DOHH2 (cell line): ENCODE results near the gene NAT8L.

Source experiments
- H3F3A ChIP-seq: fragments of 200-600 bp; sonication (generic), shearing (Covaris generic); 2 replicates; pipeline ENCODE4 v1.6.0; 2016; ENCODE audit warnings: antibody characterized with exemption, mild to moderate bottlenecking; ENCODE audit not compliant: control insufficient read depth, insufficient read depth
- H3K27ac ChIP-seq: fragments of 200-600 bp; sonication (generic); 2 replicates; pipeline ENCODE4 v1.5.1; 2014; ENCODE audit warnings: low read depth, mild to moderate bottlenecking, low read length, moderate library complexity
- H3K27me3 ChIP-seq: fragments of 200-600 bp; sonication (generic); 2 replicates; pipeline ENCODE4 v1.6.1; 2014; ENCODE audit warnings: mild to moderate bottlenecking, low read length, mixed read lengths; ENCODE audit not compliant: control insufficient read depth
- H3K36me3 ChIP-seq: fragments of 200-600 bp; sonication (generic); 2 replicates; pipeline ENCODE4 v1.6.1; 2014; ENCODE audit warnings: mild to moderate bottlenecking, low read length, moderate library complexity, mixed read lengths; ENCODE audit not compliant: control insufficient read depth
- H3K4me1 ChIP-seq: fragments of 200-600 bp; sonication (generic); 2 replicates; pipeline ENCODE4 v1.6.1; 2014; ENCODE audit warnings: mild to moderate bottlenecking, low read length, mixed read lengths; ENCODE audit not compliant: control insufficient read depth
- H3K4me2 ChIP-seq: fragments of 200-600 bp; sonication (generic); 2 replicates; pipeline ENCODE4 v1.6.0; 2014; ENCODE audit warnings: mild to moderate bottlenecking, low read length, moderate library complexity
- H3K4me3 ChIP-seq: fragments of 200-600 bp; sonication (generic); 2 replicates; pipeline ENCODE4 v1.5.1; 2014; ENCODE audit warnings: mild to moderate bottlenecking, low read length, mixed read lengths
- H3K79me2 ChIP-seq: fragments of 200-600 bp; sonication (generic); 2 replicates; pipeline ENCODE4 v1.6.1; 2014; ENCODE audit warnings: mild to moderate bottlenecking, low read length, mixed read lengths; ENCODE audit not compliant: control insufficient read depth
- H3K9me2 ChIP-seq: fragments of 200-600 bp; sonication (generic); replicated peaks from 2 replicates; pipeline ENCODE4 v1.6.1; 2014; ENCODE audit warnings: mild to moderate bottlenecking, low read length, mixed read lengths; ENCODE audit not compliant: control insufficient read depth
- H3K9me3 ChIP-seq: fragments of 200-600 bp; sonication (generic); 2 replicates; pipeline ENCODE4 v1.6.1; 2014; ENCODE audit warnings: antibody characterized with exemption, low read length, mixed read lengths; ENCODE audit not compliant: control insufficient read depth, insufficient read depth
- H4K20me1 ChIP-seq: fragments of 200-600 bp; sonication (generic); 2 replicates; pipeline ENCODE4 v1.6.0; 2014; ENCODE audit warnings: low read depth, mild to moderate bottlenecking, antibody characterized with exemption, low read length, moderate library complexity; ENCODE audit not compliant: control insufficient read depth, insufficient read depth
- EZH2phosphoT487 ChIP-seq: fragments of 200-600 bp; sonication (generic); IDR thresholded peaks from 2 replicates; pipeline ENCODE4 v1.6.1; 2017; ENCODE audit warnings: borderline replicate concordance, mild to moderate bottlenecking, antibody characterized with exemption, low read length, moderate library complexity, mixed read lengths
- TF ChIP-seq, protein P1 (sequence below): fragments of 200-600 bp; sonication (generic); IDR thresholded peaks from one replicate; pipeline ENCODE4 v1.5.1; 2014; ENCODE audit warnings: antibody characterized with exemption, mild to moderate bottlenecking, low read depth, low read length; ENCODE audit not compliant: poor library complexity, severe bottlenecking

NAT8L gene

DNA sequence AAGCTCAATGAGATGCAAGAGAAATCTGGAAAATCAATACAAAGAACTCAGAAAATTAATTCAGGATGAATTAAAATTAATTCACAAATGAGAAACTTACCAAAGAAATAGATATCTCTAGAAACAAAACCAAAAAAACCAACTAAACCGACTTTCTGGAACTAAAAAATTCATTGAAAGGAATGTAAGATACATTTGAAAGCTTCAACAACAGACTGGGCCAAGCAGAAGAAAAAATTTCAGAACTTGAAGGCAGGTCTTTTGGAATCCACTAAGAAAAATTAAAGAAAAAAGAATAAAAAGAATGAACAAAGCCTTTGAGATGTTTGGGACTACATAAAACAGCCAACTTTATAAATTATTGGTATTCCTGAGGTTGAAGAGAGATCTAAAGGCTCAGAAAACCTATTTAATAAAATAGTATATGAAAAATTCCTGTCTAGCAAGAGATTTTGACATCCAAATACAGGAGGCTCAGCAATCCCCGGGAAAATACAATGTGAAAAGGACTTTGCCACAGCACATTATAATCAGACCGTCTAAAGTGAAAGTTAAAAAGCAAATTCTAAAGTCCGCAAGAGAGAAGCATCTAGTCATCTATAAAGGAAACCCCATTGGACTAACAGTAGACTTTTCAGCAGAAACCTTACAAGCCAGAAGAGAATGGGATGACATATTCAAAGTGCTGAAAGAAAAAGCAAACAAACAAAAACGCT lies 44.2 kb downstream of the NAT8L start:
- no peak overlapping the region for H3K27ac ChIP-seq
- H3K9me2 ChIP-seq, result no peaks in the 10 kb centered on the region
- no peak overlapping the region; the same call in 1 of the 2 replicates for H3K4me2 ChIP-seq
- TF ChIP-seq, protein P1, sequence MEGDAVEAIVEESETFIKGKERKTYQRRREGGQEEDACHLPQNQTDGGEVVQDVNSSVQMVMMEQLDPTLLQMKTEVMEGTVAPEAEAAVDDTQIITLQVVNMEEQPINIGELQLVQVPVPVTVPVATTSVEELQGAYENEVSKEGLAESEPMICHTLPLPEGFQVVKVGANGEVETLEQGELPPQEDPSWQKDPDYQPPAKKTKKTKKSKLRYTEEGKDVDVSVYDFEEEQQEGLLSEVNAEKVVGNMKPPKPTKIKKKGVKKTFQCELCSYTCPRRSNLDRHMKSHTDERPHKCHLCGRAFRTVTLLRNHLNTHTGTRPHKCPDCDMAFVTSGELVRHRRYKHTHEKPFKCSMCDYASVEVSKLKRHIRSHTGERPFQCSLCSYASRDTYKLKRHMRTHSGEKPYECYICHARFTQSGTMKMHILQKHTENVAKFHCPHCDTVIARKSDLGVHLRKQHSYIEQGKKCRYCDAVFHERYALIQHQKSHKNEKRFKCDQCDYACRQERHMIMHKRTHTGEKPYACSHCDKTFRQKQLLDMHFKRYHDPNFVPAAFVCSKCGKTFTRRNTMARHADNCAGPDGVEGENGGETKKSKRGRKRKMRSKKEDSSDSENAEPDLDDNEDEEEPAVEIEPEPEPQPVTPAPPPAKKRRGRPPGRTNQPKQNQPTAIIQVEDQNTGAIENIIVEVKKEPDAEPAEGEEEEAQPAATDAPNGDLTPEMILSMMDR, result no peak
- TF ChIP-seq EZH2phosphoT487, result no peak
- H3K4me1 ChIP-seq, result peaks cover 15% of the 10 kb centered on the region
- H3K79me2 ChIP-seq, result no peaks in the 10 kb centered on the region
- H3K9me3 ChIP-seq, result peaks cover 16% of the 10 kb centered on the region
- H3K27me3 ChIP-seq, result 0 out of 2 replicates have a peak, but pooled peaks cover 2% of the 10 kb centered on the region
- H3F3A ChIP-seq, result peaks cover 6% of the 10 kb centered on the region; the same call in 1 of the 2 replicates
- H3K36me3 ChIP-seq, result no peaks in the 10 kb centered on the region
- H4K20me1 ChIP-seq, result no peaks in the 10 kb centered on the region
- H3K4me3 ChIP-seq, result no peak overlapping the region

DNA sequence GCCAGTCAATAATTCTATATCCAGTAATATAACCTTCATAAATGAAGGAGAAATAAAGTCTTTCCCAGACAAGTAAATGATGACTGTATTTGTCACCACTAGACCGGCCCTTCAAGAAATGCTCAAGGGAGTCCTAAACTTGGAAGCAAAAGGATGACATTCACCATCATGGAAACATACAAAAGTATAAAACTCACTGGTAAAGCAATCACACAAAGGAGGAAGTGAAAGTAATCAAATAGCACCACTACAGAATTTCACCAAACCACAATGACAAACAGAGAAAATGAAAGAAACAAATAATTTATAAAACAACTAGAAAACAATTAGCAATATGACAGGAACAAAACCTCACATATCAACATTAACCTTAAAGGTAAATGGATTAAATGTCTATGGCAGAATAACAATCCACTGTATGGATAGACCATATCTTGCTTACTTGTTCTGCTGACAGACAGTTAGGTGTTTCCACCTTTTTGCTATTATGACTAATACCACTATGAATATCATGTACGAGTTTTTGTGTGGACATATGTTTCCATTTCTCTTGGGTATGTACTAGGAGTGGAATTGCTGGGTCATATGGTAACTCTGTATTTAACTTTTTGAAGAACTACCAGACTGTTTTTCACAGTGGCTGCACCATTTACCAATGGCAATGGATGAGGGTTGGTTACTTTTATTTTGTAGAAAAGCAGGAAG lies 44.9 kb downstream of the NAT8L start:
- peaks cover 6% of the 10 kb centered on the region; the same call in 1 of the 2 replicates for H3F3A ChIP-seq
- no peaks in the 10 kb centered on the region for H3K36me3 ChIP-seq
- peaks cover 16% of the 10 kb centered on the region for H3K9me3 ChIP-seq
- H3K4me1 ChIP-seq, result peaks cover 15% of the 10 kb centered on the region
- no peak for TF ChIP-seq EZH2phosphoT487
- TF ChIP-seq, protein P1, result no peak
- no peaks in the 10 kb centered on the region for H3K79me2 ChIP-seq
- no peak overlapping the region for H3K4me3 ChIP-seq
- H4K20me1 ChIP-seq, result no peaks in the 10 kb centered on the region
- H3K27me3 ChIP-seq, result 0 out of 2 replicates have a peak, but pooled peaks cover 6% of the 10 kb centered on the region
- no peaks in the 10 kb centered on the region for H3K9me2 ChIP-seq
- no peak overlapping the region for H3K27ac ChIP-seq
- no peak overlapping the region; the same call in 1 of the 2 replicates for H3K4me2 ChIP-seq

DNA sequence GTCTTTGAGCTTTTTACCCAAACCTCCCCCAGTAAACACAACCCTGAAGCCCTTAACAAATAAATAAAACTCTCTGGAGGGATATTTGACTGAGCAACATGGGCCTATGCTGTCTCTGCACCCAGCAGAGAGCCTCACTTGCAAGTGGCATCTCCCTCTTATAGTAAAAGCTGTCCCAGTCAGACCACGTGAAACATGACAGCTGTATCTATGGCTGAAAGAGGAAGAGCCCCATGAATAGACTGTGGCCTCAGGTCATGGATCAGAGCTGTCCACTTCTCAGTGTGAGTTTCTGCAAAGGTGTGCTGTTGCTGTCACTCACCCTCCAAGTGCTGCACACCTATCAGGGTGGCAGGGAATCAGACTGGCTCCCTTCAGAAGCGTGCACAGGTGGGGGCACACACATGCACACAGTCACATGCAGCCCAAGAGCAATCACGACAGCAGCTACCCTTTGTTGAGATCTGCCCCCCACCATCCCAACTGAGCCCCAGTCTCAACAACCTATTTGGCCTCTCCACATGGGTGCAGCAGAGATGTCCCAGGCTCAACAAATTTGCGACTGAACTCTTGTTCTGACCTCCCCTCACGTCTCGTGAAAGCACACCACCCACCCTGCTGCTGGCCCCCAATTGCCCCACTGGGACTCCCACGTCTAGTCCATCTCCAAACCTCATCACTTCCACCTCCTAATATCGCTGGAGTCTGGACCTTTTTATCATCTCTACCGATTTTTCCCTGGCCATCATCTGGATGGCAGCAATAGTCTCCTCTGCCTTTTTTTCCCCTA lies 45.6 kb downstream of the NAT8L start:
- Histone ChIP-seq H3K4me1 (peaks cover 15% of the 10 kb centered on the region), H3K79me2 (no peaks in the 10 kb centered on the region), H3K36me3 (no peaks in the 10 kb centered on the region)

More for the DNA sequence above, 45.6 kb downstream of the NAT8L start:
- peaks cover 16% of the 10 kb centered on the region for H3K9me3 ChIP-seq
- H3K9me2 ChIP-seq, result no peaks in the 10 kb centered on the region
- H3K27ac ChIP-seq, result no peak overlapping the region
- no peak for TF ChIP-seq EZH2phosphoT487
- TF ChIP-seq, protein P1, result no peak
- H3K4me2 ChIP-seq, result no peak overlapping the region
- peaks cover 6% of the 10 kb centered on the region; the same call in 1 of the 2 replicates for H3F3A ChIP-seq
- no peaks in the 10 kb centered on the region for H4K20me1 ChIP-seq
- H3K27me3 ChIP-seq, result peaks cover 10% of the 10 kb centered on the region; the same call in 1 of the 2 replicates
- H3K4me3 ChIP-seq, result no peak overlapping the region
